GM12891 (cell line): ENCODE results near the gene SREBF2.

Source experiments
- POLR2A ChIP-seq: IDR thresholded peaks from 2 replicates; pipeline ENCODE4 v1.6.1; 2011; ENCODE audit warnings: low read depth, low read length, control low read depth
- TAF1 ChIP-seq: IDR thresholded peaks from 2 replicates; pipeline ENCODE4 v1.6.1; 2011; ENCODE audit warnings: low read depth, low read length, control low read depth

- no peak for TF ChIP-seq POLR2A
- TF ChIP-seq TAF1 = no peak
Measured at GRCh38 chr22:41899992-41900651, 67.2 kb downstream of the SREBF2 start.
